ENCODE data around the gene EIF2B5.

The EIF2B5 gene

DNA sequence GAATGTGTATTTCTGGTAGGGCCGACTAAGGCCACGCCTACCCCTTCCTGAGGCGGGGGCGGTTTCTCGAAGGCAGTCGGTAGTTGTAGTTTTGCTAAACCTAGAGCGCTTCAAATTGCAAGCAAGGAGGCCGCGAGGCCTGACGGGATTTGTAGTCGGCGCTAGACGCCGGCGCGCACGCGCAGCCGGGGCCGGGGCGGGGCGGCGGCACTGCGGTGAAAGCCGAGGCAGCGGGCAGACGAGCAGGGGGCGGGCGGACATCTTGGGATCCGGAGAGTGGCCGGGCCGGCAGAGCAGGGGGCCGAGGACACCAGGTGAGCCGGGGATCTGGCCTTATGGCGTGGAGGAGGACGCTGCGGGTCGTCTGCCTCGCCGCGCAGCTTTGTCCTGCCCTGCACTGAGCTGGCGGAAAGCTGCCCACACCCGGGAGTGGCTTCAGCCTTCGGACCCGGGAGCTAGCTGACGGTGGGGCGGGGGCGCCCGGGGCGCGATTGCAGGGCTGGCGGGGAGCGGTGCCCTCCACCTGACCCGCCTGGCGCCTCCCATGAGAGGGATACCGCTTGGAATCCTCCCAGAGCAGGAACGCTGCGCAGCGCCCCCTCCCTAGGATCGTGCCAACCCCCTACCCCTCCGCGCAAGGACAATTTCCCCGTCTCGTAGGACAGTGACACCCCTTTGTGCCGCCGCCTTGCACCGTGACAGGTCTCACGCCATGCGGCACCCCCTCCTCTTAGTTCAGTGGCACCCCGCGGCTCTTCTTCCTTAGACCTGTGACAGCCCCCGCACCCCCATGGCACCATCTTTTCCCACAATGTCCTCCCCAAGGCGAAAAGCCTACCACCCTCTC is 39.7 kb downstream of the EIF2B5 start, which contains the start of gene AP2M1:
Gene AP2M1 (plus strand): TSS at position 210 of the 847 bp plus-strand sequence. CDS start 2,139 bp downstream, outside the sequence.
- DNase-seq: peak; percentile 94

DNA sequence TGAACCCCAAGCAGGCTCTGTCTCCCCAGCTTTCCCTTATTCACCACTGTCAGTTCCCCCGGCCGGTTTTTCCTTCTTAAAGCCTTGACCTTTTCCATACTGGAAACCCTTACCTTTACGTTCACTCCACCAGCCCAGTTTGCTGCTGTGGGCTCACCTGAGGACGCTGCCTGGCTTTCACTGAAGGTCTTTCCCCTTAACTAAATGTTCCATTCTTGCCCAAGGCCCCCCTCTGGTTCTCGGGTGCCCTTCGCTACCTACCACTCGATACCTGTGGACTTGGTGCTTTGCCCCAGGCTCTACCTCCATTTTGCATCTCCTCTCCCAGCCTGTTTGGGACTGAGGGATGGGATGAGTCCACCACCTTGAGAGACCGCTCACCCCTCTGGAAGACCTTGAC is 40.3 kb downstream of the EIF2B5 start:
- DNase-seq: no peak

GRCh38 chr3:184175981-184176376 is 40.8 kb downstream of the EIF2B5 start:
- no peak for DNase-seq

DNA sequence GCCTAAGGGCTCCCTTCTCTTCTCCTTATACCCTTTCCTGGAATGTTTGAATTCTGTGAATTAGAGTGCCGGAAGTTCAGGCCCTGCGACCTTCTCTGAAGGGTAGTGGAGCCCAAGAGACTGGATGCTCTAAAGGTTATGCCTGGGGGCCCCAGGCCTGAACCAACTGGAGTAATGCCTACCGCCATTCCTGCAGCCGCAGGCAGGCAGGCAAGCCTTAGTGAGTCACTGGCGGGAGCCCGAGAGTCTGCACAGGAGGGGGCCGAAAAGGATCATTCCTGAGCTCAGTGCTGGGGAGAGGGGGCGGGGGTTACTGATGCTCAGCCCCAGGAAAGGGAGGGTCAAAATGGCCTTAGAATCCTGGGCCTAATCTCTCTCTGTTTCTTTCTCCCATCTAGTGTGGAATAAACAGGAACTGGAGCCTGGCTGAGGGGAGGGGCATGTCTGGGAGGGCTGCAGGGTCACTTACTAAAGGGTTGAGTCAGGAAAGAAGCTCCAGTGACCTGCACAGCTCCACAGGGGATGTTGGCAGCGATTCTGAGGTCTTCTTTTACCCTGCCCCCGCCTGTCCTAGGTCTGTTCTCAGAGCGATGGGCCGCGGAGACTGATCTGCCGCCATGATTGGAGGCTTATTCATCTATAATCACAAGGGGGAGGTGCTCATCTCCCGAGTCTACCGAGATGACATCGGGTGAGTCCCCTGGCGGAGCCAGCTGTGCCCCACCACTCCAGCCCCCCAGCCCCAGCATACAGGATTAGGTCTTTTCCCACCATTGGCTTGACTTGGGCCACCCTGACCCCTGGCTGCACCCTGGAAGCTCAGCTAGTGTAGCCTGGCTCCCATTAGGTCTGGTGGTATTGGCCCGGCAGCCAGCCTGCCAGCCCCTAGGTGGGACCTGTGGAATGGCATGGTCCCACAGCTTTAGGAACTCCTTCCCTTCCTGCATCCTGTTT is 41.5 kb downstream of the EIF2B5 start:
- no peak for DNase-seq

- no peak for DNase-seq
Observed at GRCh38 chr3:184177331-184177731, 42.2 kb downstream of the EIF2B5 start.

- no peak for DNase-seq
Observed at GRCh38 chr3:184177767-184178306, 42.7 kb downstream of the EIF2B5 start.

DNA sequence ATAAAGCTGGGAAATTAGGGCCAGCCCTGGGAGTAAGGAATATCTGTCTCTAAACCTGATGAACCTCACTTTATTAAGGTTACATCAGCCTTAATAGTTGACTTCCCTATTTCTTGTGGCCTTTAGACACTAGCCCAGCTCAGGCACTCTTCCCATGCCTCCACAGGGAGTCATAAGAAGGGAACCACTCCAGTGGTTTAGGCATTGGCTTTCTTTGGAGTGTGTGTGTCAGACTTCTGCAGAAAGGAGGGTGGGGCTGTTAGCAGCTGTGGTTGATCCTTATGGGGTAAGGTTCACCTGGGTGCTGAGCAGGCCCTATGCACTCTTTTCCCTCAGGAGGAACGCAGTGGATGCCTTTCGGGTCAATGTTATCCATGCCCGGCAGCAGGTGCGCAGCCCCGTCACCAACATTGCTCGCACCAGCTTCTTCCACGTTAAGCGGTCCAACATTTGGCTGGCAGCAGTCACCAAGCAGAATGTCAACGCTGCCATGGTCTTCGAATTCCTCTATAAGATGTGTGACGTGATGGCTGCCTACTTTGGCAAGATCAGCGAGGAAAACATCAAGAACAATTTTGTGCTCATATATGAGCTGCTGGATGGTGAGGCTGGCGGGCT is 43.5 kb downstream of the EIF2B5 start:
- no peak for DNase-seq

DNA sequence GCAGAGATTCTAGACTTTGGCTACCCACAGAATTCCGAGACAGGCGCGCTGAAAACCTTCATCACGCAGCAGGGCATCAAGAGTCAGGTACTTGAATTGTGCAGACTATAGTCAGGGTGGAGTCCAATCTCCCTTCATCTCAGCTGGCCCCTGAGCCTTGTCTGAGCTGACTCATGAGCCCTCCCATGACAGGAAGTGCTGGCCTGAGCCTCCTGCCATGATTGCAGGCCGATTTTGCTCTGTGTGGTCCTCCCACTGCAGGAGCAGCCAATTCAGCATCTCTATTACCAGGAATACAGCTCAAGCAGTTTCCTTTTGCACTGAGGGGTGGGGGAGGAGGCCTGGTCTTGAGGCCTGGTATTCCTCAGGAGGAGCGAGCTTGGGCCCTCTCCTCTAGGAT is 45.0 kb downstream of the EIF2B5 start:
- no peak for DNase-seq

DNA sequence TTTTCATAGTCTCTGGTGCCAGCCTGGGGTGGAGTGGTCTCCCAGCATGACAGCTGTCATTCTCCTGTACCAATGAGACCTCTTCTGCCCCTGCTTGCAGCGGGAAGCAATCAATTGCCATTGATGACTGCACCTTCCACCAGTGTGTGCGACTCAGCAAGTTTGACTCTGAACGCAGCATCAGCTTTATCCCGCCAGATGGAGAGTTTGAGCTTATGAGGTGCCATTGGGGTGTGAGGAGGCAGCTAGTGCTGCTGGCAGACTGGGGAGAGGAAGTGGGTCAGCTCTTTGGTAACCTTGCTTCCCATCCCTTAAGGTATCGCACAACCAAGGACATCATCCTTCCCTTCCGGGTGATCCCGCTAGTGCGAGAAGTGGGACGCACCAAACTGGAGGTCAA is 46.4 kb downstream of the EIF2B5 start:
- DNase-seq: no peak

DNA sequence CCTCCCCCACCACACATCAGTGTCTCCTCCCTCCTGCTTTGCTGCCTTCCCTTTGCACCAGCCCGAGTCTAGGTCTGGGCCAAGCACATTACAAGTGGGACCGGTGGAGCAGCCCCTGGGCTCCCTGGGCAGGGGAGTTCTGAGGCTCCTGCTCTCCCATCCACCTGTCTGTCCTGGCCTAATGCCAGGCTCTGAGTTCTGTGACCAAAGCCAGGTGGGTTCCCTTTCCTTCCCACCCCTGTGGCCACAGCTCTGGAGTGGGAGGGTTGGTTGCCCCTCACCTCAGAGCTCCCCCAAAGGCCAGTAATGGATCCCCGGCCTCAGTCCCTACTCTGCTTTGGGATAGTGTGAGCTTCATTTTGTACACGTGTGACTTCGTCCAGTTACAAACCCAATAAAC is 48.5 kb downstream of the EIF2B5 start:
- DNase-seq: no peak

DNA sequence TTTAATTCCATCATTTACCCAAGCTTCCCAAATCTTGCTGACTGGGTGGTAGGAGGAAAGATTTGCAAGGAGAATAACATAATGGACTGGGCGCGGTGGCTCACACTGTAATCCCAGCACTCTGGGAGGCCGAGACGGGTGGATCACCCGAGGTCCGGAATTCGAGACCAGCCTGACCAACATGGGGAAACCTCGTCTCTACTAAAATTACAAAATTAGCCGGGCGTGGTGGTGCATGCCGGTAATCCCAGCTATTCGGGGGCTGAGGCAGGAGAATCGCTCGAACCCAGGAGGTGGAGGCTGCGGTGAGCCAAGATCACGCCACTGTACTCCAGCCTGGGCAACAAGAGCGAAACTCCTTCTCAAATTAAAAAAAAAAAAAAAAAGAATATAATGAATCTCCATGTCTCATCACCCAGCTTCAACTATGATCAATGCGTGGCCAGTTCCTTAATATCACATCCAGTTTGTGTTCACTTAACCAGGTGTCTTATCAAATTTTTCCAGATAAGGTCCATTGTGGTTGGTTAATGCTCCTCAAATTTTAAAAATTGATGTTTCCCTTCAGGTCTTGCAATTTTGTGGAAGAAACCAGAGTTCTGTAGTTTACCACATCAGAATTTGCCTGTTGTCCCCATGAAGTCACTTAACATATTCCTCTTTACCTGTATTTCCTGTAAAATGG is 49.5 kb downstream of the EIF2B5 start:
- no peak for DNase-seq

DNA sequence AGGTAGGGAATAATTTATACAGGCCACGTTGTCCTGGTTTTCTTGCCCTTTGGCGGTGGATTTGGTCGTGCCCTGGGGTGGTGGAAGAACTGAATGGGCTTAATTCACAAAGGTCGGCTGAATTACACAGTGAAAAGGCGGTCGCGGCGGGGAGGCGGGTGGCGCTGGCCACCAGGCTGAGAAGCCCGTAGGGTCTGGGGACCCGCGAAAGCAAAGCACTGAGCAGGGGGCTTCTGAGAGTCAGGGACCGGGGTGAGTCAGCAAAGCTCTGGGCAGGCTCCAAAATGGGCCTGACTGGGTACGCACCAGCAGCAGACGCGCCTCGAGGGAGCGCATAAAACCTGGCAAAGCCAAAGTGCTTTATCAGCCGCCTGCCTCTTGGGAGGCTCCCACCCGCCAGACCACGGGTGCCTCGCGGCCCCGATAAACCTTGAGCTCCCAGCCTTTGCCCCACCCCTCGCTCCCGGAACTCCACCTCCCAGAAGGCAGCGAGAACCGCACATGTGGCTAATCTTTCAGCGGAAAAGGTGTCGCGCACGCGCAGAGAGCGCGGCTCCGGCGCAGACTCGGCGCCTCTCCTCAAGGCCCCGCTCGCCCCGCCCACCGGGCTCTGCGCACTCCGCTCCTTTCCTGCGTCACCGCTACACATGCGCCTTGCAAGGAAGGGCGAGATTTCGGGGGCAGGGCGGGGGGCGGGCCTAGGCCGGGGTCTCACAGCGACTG is 50.5 kb downstream of the EIF2B5 start:
- peak; percentile 99 for DNase-seq

DNA sequence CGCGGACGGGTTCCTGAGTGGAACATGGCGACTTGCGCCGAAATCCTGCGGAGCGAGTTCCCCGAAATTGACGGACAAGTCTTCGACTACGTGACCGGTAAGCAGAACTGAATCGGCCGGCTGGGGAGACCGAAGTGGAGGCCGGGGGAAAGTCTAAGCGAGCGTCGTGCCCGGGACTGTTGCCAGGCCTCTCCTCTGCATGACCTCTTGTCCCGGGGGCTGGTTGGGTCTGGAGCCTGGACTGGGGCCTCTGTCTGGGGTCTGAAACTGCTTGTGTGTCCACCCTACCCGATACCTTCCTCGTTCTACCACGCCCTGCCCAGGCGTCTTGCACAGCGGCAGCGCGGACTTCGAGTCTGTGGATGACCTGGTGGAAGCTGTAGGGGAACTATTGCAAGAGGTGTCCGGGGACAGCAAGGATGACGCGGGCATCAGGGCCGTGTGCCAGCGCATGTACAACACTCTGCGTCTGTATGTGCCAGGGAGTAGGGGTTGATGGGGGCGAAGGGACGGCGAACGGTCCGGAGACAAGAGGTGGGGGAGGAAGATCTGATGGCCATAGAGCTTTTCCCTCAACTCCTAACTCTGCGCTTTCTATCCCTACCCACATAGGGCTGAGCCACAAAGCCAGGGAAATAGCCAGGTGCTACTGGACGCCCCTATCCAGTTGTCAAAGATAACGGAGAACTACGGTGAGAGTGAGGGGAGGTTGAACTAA is 51.2 kb downstream of the EIF2B5 start, which contains the start of gene ABCF3:
Gene ABCF3 (plus strand): TSS at position 16 of the 718 bp plus-strand sequence. CDS start 9 bp downstream, at position 25.
- no peak for DNase-seq

DNA sequence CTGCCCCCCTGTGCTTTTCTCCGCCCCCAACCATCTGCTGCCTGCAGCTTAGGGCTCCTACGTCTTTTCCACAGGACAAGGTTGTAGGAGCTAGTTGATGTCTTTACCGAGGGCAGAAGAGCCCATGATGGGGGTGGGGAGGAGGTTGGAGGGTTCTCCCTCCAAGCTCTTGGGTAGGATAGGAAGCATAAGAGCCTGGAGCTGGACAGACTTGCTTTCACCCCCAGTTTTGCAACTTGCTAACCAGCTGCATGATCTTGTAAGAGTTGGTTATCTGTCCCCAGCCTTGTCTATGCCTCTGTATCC is 51.7 kb downstream of the EIF2B5 start:
- DNase-seq: no peak

DNA sequence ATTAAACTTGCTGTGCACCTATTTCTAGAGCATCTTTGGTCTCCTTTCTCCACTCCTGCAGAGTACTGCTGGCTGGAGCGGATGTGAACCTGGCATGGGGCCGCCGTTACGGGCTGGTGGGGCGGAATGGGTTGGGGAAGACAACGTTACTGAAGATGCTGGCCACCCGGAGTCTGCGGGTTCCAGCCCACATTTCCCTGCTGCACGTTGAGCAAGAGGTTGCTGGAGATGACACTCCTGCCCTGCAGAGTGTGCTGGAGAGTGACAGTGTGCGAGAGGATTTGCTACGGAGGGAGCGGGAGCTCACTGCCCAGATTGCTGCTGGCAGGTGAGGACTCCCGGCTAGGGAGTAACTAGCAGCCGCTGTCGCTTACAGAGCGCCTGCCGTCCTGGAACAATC is 52.9 kb downstream of the EIF2B5 start:
- no peak for DNase-seq

DNA sequence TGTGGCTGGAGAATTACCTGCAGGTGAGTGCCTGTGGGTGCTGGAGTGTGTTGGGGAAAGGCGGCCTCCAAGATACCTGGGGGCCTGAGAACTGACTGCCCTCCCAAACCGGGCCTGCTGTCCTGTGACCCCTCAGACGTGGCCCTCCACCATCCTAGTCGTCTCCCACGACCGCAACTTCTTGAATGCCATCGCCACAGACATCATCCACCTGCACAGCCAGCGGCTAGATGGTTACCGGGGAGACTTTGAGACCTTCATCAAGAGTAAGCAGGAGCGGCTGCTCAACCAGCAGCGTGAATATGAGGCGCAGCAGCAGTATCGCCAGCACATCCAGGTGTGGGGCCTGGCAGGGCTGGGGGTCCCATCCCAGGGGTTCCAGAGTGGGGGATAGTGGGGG is 54.3 kb downstream of the EIF2B5 start:
- DNase-seq: no peak

- no peak for DNase-seq
Observed at GRCh38 chr3:184192889-184193288, 57.7 kb downstream of the EIF2B5 start.

DNA sequence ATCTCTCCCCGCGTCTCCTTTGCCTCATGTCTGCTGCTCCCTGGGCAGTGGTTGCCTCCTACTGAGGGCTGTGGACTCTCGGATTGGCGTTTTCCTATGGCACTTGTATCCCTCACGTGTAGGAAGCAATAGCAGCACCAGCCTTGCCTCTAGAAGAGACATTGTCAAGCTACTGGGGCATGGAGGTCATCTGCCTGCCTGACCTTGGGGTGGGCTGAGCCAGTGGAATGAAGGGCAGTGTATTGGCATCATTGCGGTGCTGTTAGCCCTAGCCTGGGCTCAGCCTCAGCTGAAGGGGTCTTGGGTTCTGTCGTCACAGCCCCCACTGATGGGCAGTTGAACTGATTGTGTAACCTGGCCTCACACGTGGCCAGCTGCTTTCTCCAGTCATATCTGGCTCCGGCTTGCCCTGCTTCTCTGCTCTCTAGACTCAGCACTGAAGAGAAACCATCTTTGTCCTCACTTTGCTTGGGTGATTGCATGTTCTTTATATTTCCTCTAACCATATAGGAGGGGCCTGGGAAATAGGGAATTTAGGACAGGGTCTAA is 58.9 kb downstream of the EIF2B5 start:
- no peak for DNase-seq

All from stimulated activated CD4-positive, alpha-beta T cell treated with anti-CD3 and anti-CD28 coated beads, Interleukin-12 subunit alpha, Interleukin-12 subunit beta, amount 100 ng/mL, for 4 hours (primary cell).